H1 (cell line): ENCODE measurements around the gene RIPPLY3. TPM values are rescaled to one million over a fixed set of nuclear protein-coding genes. Genes with fewer than 3 reads are reported as not detected.

ENCODE experiments used
- CTCF ChIA-PET: fragments of 300-600 bp; sonication (Branson Sonifier 250); formaldehyde crosslinking; loops from one replicate; lab custom pipeline; 2021; ENCODE audit not compliant: partially characterized antibody; lab: Charles Lee
- POLR2A ChIA-PET: fragments of 300-600 bp; sonication (Branson Sonifier 250); formaldehyde crosslinking; loops from one replicate; lab custom pipeline; 2021; ENCODE audit warnings: inconsistent platforms; ENCODE audit not compliant: partially characterized antibody; lab: Charles Lee
- DNase-seq, 2 experiments: peaks; one replicate each; pipeline versions ENCODE4 v3.0.0 to v3.0.0-alpha.2; 2010 to 2022; ENCODE audit warnings: low spot score in 2 of 2, low read depth in 1 of 2, mixed read lengths in 1 of 2
- FAIRE-seq: peaks from 2 replicates; lab custom pipeline; 2011; peaks lifted over from hg19 to GRCh38; lab: Jason Lieb, UNC
- H2AFZ ChIP-seq: 2 replicates; pipeline ENCODE4 v1.8.1; 2012; ENCODE audit warnings: low read length, inconsistent platforms
- H2AK5ac ChIP-seq: 2 replicates; pipeline ENCODE4 v1.6.1; 2013; ENCODE audit warnings: low read depth, low read length
- H2BK120ac ChIP-seq: replicated peaks from 2 replicates; pipeline ENCODE3; 2013; ENCODE audit warnings: low read depth, low read length, inconsistent platforms
- H2BK12ac ChIP-seq: 2 replicates; pipeline ENCODE4 v1.6.1; 2013; ENCODE audit warnings: low read depth, low read length
- H2BK15ac ChIP-seq: 2 replicates; pipeline ENCODE4 v1.6.1; 2013; ENCODE audit warnings: low read length
- H2BK20ac ChIP-seq: 2 replicates; pipeline ENCODE4 v1.6.1; 2013; ENCODE audit warnings: low read length
- H2BK5ac ChIP-seq: 2 replicates; pipeline ENCODE4 v1.6.1; 2013; ENCODE audit warnings: low read depth, low read length
- H3K14ac ChIP-seq: 2 replicates; pipeline ENCODE4 v1.6.1; 2013; ENCODE audit warnings: inconsistent platforms; ENCODE audit not compliant: insufficient read length
- H3K18ac ChIP-seq: 2 replicates; pipeline ENCODE4 v1.6.1; 2013; ENCODE audit warnings: low read length; ENCODE audit errors: extremely low read depth
- H3K23ac ChIP-seq: 2 replicates; pipeline ENCODE4 v1.6.1; 2013; ENCODE audit warnings: inconsistent platforms; ENCODE audit not compliant: insufficient read length
- H3K23me2 ChIP-seq: 2 replicates; pipeline ENCODE4 v1.6.1; 2013; ENCODE audit warnings: low read depth, low read length
- H3K27ac ChIP-seq: 2 replicates; pipeline ENCODE4 v1.6.1; 2011; ENCODE audit warnings: low read depth, low read length, inconsistent platforms
- H3K27me3 ChIP-seq, 4 experiments: replicated peaks in 1 of 4; 1 replicate in 1 of 4; 2 replicates in 3 of 4; pipeline versions ENCODE4 v1.6.1 to v1.8.1; 2011 to 2013; ENCODE audit warnings: low read length in 3 of 4, mild to moderate bottlenecking in 3 of 4, inconsistent platforms in 2 of 4, mixed read lengths in 2 of 4, moderate library complexity in 1 of 4; ENCODE audit not compliant: control insufficient read depth in 3 of 4, insufficient read depth in 3 of 4; ENCODE audit errors: extremely low read depth in 1 of 4
- H3K36me3 ChIP-seq, 4 experiments: 2 replicates each; pipeline versions ENCODE4 v1.6.1 to v1.8.1; 2011 to 2013; ENCODE audit warnings: mild to moderate bottlenecking in 4 of 4, low read length in 3 of 4, moderate library complexity in 2 of 4, control low read depth in 1 of 4, inconsistent platforms in 1 of 4; ENCODE audit not compliant: insufficient read depth in 4 of 4, control insufficient read depth in 2 of 4
- H3K4ac ChIP-seq: replicated peaks from 2 replicates; pipeline ENCODE3; 2013; ENCODE audit warnings: low read length, low read depth, mixed read lengths, inconsistent platforms; ENCODE audit not compliant: insufficient read length
- H3K4me1 ChIP-seq, 4 experiments: replicated peaks in 1 of 4; 1 replicate in 1 of 4; 2 replicates in 3 of 4; pipeline versions ENCODE4 v1.6.1 to v1.8.1; 2011 to 2013; ENCODE audit warnings: low read length in 3 of 4, inconsistent platforms in 2 of 4, mixed read lengths in 1 of 4; ENCODE audit not compliant: insufficient read depth in 4 of 4, control insufficient read depth in 3 of 4
- H3K4me2 ChIP-seq, 2 experiments: 2 replicates each; pipeline versions ENCODE4 v1.6.1 to v1.8.1; 2011 to 2013; ENCODE audit warnings: low read depth in 2 of 2, low read length in 2 of 2, control low read depth in 1 of 2, inconsistent platforms in 1 of 2, mild to moderate bottlenecking in 1 of 2; ENCODE audit not compliant: insufficient read depth in 1 of 2
- H3K4me3 ChIP-seq, 4 experiments: fragments of 200-600, 300-600 bp in 1 of 4; sonication (generic), shearing (Covaris generic), sonication (Bioruptor Twin) in 1 of 4; 2 replicates each; pipeline versions ENCODE4 v1.5.1 to v1.8.1; 2011 to 2016; ENCODE audit warnings: low read length in 4 of 4, low read depth in 3 of 4, control low read depth in 2 of 4, inconsistent platforms in 2 of 4, mild to moderate bottlenecking in 2 of 4, mixed read lengths in 1 of 4, moderate library complexity in 1 of 4; ENCODE audit not compliant: insufficient read depth in 2 of 4; ENCODE audit errors: extremely low read depth in 1 of 4
- H3K56ac ChIP-seq: replicated peaks from 2 replicates; pipeline ENCODE3; 2013; ENCODE audit warnings: low read depth, mild to moderate bottlenecking, mixed read lengths, low read length, inconsistent platforms; ENCODE audit not compliant: insufficient read length
- H3K79me1 ChIP-seq: 2 replicates; pipeline ENCODE4 v1.6.1; 2013; ENCODE audit warnings: low read depth, low read length, control low read depth
- H3K79me2 ChIP-seq, 2 experiments: 2 replicates each; pipeline versions ENCODE4 v1.6.1 to v1.8.1; 2012 to 2013; ENCODE audit warnings: low read length in 2 of 2, mild to moderate bottlenecking in 2 of 2, inconsistent platforms in 1 of 2; ENCODE audit not compliant: insufficient read depth in 2 of 2, control insufficient read depth in 1 of 2
- H3K9ac ChIP-seq, 4 experiments: replicated peaks in 1 of 4; 1 replicate in 1 of 4; 2 replicates in 3 of 4; pipeline versions ENCODE4 v1.6.1 to v1.8.1; 2011 to 2013; ENCODE audit warnings: low read depth in 3 of 4, low read length in 3 of 4, control low read depth in 2 of 4, mild to moderate bottlenecking in 2 of 4, moderate library complexity in 2 of 4, inconsistent platforms in 1 of 4; ENCODE audit errors: extremely low read depth in 1 of 4
- H3K9me3 ChIP-seq, 2 experiments: 2 replicates each; pipeline versions ENCODE4 v1.6.1 to v1.8.1; 2012 to 2013; ENCODE audit warnings: mild to moderate bottlenecking in 2 of 2, moderate library complexity in 2 of 2, control low read depth in 1 of 2, inconsistent platforms in 1 of 2, low read depth in 1 of 2, low read length in 1 of 2, mixed read lengths in 1 of 2; ENCODE audit not compliant: insufficient read depth in 2 of 2
- H4K20me1 ChIP-seq, 2 experiments: replicated peaks in 1 of 2; 2 replicates each; pipeline versions ENCODE3 to v1.8.1; 2011 to 2013; ENCODE audit warnings: inconsistent platforms in 2 of 2, low read length in 2 of 2, mild to moderate bottlenecking in 1 of 2; ENCODE audit not compliant: insufficient read depth in 2 of 2, control insufficient read depth in 1 of 2
- H4K5ac ChIP-seq: 2 replicates; pipeline ENCODE4 v1.6.1; 2013; ENCODE audit warnings: low read length, low read depth, mixed read lengths, inconsistent platforms; ENCODE audit not compliant: insufficient read length
- H4K8ac ChIP-seq: 2 replicates; pipeline ENCODE4 v1.8.0; 2013; ENCODE audit warnings: mild to moderate bottlenecking, moderate library complexity, low read length, inconsistent platforms; ENCODE audit not compliant: insufficient read depth; ENCODE audit errors: extremely low read depth
- H4K91ac ChIP-seq: replicated peaks from 2 replicates; pipeline ENCODE3; 2013; ENCODE audit warnings: low read length, mixed read lengths, inconsistent platforms; ENCODE audit not compliant: insufficient read length
- CBX8 ChIP-seq: fragments of 300-800, 300-1000 bp; sonication (generic); IDR thresholded peaks from 2 replicates; pipeline ENCODE4 v1.7.1; 2016; ENCODE audit warnings: low read depth, low read length, borderline replicate concordance
- CEBPB ChIP-seq: IDR thresholded peaks from 2 replicates; pipeline ENCODE4 v1.6.1; 2012; ENCODE audit warnings: low read depth, low read length
- E2F6 ChIP-seq: IDR thresholded peaks from 2 replicates; pipeline ENCODE4 v1.6.1; 2012; ENCODE audit warnings: inconsistent platforms
- EGR1 ChIP-seq: IDR thresholded peaks from 2 replicates; pipeline ENCODE4 v1.6.1; 2011; ENCODE audit warnings: low read depth, low read length, borderline replicate concordance
- FOSL1 ChIP-seq: IDR thresholded peaks from 2 replicates; pipeline ENCODE4 v1.6.1; 2011; ENCODE audit warnings: mild to moderate bottlenecking, low read depth, low read length, moderate library complexity; ENCODE audit not compliant: insufficient read depth
- GABPA ChIP-seq: IDR thresholded peaks from 2 replicates; pipeline ENCODE4 v1.6.1; 2011; ENCODE audit warnings: mild to moderate bottlenecking, low read length, moderate library complexity, borderline replicate concordance; ENCODE audit not compliant: insufficient read depth
- KDM1A ChIP-seq: fragments of 200-600, 300-600 bp; sonication (generic); IDR thresholded peaks from 2 replicates; pipeline ENCODE4 v1.7.1; 2016; ENCODE audit warnings: mild to moderate bottlenecking, low read length, borderline replicate concordance
- PHF8 ChIP-seq: fragments of 200-600 bp; sonication (generic); conservative IDR thresholded peaks from 2 replicates; pipeline ENCODE4 v1.7.1; 2012; ENCODE audit warnings: low read depth, mild to moderate bottlenecking, inconsistent platforms, low read length, moderate library complexity
- SAP30 ChIP-seq: fragments of 300-600 bp; sonication (generic); IDR thresholded peaks from 2 replicates; pipeline ENCODE4 v1.7.1; 2012; ENCODE audit warnings: low read length, moderate library complexity, mild to moderate bottlenecking, inconsistent platforms; ENCODE audit not compliant: insufficient read depth, insufficient replicate concordance
- TBP ChIP-seq: IDR thresholded peaks from 2 replicates; pipeline ENCODE4 v1.6.1; 2011; ENCODE audit warnings: low read depth, low read length, improper control_type of control experiment
- ZNF274 ChIP-seq: IDR thresholded peaks from 2 replicates; pipeline ENCODE4 v1.7.0; 2012; ENCODE audit warnings: low read length, borderline replicate concordance; ENCODE audit errors: extremely low read depth
- WGBS, 2 experiments: shearing (Covaris generic) in 1 of 2; methylation state at CpG; one replicate each; pipeline versions ENCODE4 v1.1.6 to v1.1.7; 2013 to 2015; ENCODE audit warnings: low lambda C conversion rate in 2 of 2, mixed read lengths in 2 of 2, inconsistent platforms in 1 of 2, low coverage in 1 of 2, missing lambda C conversion rate in 1 of 2; ENCODE audit not compliant: insufficient replicate concordance in 2 of 2, insufficient coverage in 1 of 2, insufficient read length in 1 of 2; ENCODE audit errors: extremely low coverage in 1 of 2, missing lambda C conversion rate in 1 of 2; 5-methylcytosine and 5-hydroxymethylcytosine counted together
- polyA plus RNA-seq, 7 experiments: library from polyadenylated mRNA; depleted of rRNA in 3 of 7; stranded (reverse) in 5 of 7; unstranded in 2 of 7; fragments of >200 nt in 5 of 7; fragments of 200-250 nt in 2 of 7; gene quantifications; 1 replicate in 5 of 7; 2 replicates in 1 of 7; 4 replicates in 1 of 7; pipeline versions ENCODE4 v1.2.1 to v1.2.3, GENCODE V29; 2011 to 2013; ENCODE audit warnings: missing spikeins in 2 of 7, mixed read lengths in 2 of 7
- total RNA-seq: library from RNA; stranded (reverse); fragmentation: NEBNext Ultra II Directional; extraction: Animal tissue kit (Norgen Biotek cat#: 25700); gene quantifications from 2 replicates; pipeline ENCODE4 v1.2.1, GENCODE V29; 2021
- TF ChIP-seq, protein P1 (sequence below): IDR thresholded peaks from 2 replicates; pipeline ENCODE4 v1.6.1; 2011; ENCODE audit warnings: low read depth, mild to moderate bottlenecking, low read length; ENCODE audit not compliant: insufficient read depth

Gene RIPPLY3
- total and polyA plus RNA-seq, 2 of the 8 experiments (the other 6 are each of a cell fraction or from before 2014, with no cell fraction given), result 2.0 to 2.2 TPM

GRCh38 chr21:36981049-36981391 is 25.5 kb upstream of the RIPPLY3 start:
- H2BK5ac ChIP-seq, result peak overlapping the region; percentile 24; the same call in 1 of the 2 replicates
- TF ChIP-seq CEBPB (no peak), KDM1A (no peak), FOSL1 (no peak), GABPA (no peak), E2F6 (no peak), PHF8 (no peak), EGR1 (no peak), SAP30 (no peak), CBX8 (no peak), ZNF274 (no peak), TBP (no peak)
- TF ChIP-seq, protein P1, sequence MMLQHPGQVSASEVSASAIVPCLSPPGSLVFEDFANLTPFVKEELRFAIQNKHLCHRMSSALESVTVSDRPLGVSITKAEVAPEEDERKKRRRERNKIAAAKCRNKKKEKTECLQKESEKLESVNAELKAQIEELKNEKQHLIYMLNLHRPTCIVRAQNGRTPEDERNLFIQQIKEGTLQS, result no peak

More at GRCh38 chr21:36981049-36981391, 25.5 kb upstream of the RIPPLY3 start:
- Histone ChIP-seq H2BK20ac (no peak overlapping the region), H3K79me2 (no peaks in the 10 kb centered on the region), H4K91ac (no peak overlapping the region), H3K23ac (no peak overlapping the region), H2AK5ac (no peak overlapping the region), H3K23me2 (peaks cover 10% of the 10 kb centered on the region; the same call in 1 of the 2 replicates), H2AFZ (0 out of 2 replicates have a peak overlapping the region, but pooled peaks have one; percentile 1), H2BK15ac (no peak overlapping the region), H4K5ac (no peak overlapping the region), H3K4me1 (peaks cover 1 to 5% (median 3%) of the 10 kb centered on the region in 4 experiments; a peak in 6 of 7 replicates), H4K8ac (0 out of 2 replicates have a peak overlapping the region, but pooled peaks have one; percentile 57), H3K4ac (peak overlapping the region; percentile 80), H3K79me1 (no peaks in the 10 kb centered on the region), H3K9me3 (no peaks in the 10 kb centered on the region), H3K9ac (no peak overlapping the region), H2BK120ac (no peak overlapping the region), H3K56ac (no peak overlapping the region), H2BK12ac (peak overlapping the region; percentile 92; the same call in 1 of the 2 replicates), H3K36me3 (no peaks in the 10 kb centered on the region), H3K18ac (peak overlapping the region; percentile 48; the same call in 1 of the 2 replicates), H3K4me2 (peak overlapping the region; percentile 62 to 87), H3K14ac (no peak overlapping the region), H3K27me3 (peaks cover 0 to 15% (median 6%) of the 10 kb centered on the region in 4 experiments; a peak in 5 of 7 replicates), H4K20me1 (no peaks in the 10 kb centered on the region), H3K4me3 (peak overlapping the region; percentile 30 to 63 (median 38); a peak in 7 of 8 replicates), H3K27ac (no peak overlapping the region)
- ChIA-PET CTCF (interaction anchor here (1.0 kb wide), 1 partner anchor 59 kb away, joined by 3 read pairs; no protein-coding TSS in a partner anchor), POLR2A (interaction anchor here (0.5 to 1.2 kb wide), 2 partner anchors 15 to 101 kb away, joined by 3 read pairs; partner anchors contain the start of gene HLCS)
- WGBS, 2 experiments, result 12% methylated on average over 2 of the region's 2 CpGs; no CpG with 5 or more reads in 1 of the 2 experiments
- no peak for DNase-seq
- FAIRE-seq, result no peak
